Measurements from ENCODE around the gene CGN.

CGN gene

DNA sequence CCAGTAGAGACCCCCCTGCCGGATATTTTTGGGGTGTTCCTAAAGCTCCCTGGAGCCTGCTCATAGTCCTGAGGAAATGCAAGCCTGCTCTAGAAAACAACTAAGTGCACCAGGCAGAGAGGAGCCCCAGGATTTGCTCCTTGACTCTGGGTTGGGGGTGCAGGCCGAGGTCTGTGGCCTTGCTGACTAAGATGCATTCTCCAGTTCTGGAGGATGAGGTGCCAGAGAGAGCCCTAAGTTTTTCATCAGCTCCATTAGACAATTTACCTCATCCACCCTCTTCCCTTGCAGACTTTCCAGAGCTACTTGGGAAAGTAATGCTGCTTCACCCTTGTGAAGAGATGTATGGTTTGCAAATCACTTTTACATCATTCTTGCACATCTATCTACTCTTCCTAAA is 38.0 kb downstream of the CGN start:
- no peak for DNase-seq

DNA sequence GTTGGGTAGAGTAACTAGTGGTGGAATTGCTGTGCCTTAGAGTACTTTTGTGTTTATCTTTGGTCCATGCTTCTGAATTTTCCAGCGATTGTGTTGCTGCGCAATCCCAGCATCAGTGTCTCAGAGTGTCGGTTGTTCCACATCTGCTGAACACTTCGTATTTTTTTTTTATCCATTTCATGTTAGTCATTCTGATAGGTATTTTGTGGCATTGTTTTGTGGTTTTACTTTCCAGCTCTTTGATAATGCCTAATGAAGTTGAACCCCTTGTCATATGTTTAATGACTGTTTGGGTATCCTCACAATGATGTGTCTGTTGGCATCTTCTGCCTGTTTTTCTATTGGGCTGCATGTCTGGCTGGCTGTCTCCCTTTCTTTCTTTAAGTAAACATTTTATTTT is 42.5 kb downstream of the CGN start:
- no peak for DNase-seq

DNA sequence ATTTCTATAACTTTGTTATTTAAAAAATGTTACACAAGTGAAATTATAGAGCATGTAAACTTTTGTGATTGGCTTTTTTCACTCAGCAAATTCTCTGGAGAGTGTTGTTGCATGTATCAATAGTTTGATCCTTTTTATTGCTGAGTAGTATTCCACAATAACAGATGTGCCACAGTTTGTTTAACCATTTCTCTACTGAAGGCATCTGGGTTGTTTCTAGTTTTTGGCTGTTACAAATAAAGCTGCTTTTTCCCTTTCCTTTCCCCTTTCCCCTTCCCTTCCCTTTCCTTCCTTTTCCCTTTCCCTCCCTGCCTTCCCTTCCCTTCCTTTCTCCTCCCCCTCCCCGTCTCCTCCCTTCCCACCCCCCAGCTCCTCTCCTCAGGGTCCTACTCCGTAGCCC is 44.9 kb downstream of the CGN start:
- DNase-seq, result no peak

DNA sequence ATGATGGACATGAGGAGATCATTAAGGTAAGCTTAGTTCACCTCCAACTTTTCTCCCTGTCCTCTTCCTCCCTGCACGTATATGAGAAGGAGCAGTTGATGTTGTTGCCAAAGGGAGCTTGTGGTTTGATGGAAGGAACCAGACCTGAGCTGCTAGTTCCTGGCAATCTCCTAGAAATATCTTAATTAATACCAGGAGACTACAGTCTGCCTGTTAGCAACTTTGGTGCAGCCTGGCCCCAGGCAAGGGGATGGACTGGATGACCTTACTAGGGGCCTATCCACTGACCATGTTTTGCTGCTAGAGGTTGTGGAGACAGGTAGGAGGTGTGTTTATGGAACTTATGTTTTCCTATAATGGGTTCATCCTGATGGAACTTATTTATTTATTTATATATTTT is 51.5 kb downstream of the CGN start:
- no peak for DNase-seq

DNA sequence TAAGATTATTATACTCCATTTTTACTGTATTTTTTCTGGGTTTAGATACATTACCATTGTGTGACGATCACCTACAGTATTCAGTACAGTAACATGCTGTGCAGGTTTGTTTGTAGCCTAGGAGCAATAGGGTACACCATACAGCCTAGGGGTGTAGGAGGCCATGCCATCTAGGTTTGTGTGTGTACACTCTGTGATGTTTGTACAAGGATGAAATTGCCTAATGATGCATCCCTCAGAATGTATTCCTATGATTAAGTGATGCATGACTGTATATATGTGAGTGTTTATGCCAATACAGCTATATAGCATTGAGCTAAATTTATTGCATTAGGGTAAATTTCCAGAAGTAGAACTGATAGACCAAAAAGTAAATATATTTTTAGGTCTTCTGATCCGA is 52.2 kb downstream of the CGN start:
- DNase-seq, result no peak

DNA sequence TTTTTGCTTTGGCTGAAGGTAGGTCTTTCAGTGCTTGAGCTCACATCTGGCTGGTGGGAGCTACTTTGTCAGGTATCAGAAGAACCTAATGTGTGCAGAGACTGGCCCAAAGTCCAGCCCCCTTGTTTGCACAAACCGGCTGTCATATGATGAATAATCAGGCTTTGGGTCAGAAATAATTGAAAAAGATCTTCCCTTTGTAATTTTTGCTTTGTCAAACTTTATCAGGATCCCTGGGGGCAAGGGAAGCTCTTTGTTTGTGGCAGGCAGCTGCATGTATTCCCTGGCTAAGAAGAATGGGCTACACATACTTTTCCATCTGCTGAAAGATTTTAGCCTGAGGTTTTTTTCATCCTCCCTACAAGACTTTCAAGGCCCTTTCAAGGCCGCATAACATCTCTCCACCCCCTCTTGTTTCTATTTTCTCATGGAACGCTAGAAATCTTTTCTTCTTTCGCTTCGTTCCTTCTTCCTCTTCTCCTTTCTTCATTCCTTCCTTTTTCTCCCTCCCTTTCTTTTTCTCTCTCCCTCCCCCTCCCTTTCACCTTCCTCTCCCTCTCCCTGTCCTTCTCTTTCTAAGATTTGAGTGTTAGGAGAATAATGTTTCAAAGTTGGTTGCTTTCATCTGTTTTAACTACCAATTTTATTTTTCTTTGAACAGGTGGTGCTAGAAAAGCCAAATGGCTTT is 54.5 kb downstream of the CGN start:
- DNase-seq, result no peak

DNA sequence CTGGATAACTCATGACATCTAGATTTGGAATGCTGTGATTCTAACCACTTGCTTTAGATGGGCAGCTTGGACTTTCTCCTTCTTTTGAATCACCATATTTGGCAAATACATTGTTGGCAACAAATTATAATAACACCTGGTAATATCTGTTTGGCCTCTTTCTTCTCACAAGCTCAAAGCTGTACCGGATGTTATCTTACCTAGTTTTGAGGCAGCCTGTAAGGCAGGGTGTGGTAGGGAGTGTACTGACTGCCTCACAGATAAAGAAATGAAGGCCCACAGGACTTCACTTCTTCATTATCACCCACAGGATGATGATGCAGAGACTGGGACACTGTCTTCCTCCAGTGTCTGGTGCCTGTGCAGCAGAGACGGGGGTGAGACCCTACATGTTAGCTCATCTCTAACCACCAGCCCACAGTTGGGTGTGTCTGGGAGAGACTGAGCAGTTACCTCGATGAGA is 57.5 kb downstream of the CGN start:
- no peak for DNase-seq

DNA sequence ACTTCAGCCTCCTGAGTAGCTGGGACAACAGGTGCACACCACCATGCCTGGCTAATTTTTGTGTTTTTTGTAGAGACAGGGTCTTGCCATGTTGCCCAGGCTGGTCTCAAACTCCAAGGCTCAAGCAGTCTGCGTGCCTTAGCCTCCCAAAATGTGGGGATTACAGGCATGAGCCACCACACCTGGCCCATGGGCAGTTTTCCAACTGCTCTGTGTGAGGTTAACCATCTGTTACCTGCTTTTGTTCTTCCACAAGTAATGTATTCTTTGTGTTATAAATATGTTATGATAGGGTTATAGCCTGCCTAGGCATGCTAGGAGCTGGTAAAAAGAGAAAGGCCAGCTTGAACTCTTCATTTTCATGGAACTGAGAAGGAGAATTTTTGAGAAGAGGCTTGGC is 59.6 kb downstream of the CGN start:
- DNase-seq, result no peak

DNA sequence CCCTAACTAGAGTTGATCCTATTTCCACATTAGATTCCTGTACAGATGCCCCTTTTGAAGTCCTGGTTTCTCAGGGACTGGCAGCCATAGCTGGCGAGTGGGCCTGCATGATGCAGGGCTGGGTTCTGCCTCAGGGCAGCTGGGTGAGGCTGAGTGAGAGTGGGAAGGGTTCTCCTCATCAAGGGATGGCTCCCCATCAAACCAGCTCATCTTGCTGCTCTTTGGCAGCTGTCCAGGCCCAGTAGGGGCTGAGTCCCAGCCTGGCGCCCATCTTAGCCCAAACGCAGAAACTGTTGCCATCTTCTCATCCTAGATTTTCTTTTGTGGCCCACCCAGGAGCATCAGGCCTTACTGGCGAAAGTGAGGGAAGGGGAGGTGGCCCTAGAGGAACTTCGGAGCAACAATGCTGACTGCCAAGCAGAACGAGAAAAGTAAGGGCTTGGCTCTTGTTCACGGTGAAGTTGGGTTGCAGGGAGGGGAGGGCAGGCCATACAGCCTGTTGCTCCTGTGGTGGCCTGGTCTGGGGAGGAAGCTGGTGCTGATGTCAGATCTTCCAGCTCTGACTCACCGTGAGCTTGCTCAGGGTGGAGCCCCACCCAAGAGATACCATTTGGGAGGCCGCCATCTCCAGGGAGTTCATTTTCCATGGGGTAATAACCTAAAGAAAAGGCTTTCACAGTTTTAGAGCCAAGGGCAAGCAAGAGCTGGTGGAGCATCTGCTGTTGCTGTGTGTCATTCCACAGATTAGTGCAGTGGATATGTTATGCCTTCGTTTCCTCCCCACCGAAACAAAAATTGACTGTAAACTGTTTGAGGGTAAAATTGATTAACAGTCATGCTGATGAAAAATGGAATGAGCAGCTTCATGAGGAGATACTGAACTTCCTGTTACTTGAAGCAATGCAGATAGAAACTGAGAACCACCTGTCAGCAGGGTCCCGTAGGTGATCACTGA is 63.7 kb downstream of the CGN start:
- DNase-seq, result no peak

DNA sequence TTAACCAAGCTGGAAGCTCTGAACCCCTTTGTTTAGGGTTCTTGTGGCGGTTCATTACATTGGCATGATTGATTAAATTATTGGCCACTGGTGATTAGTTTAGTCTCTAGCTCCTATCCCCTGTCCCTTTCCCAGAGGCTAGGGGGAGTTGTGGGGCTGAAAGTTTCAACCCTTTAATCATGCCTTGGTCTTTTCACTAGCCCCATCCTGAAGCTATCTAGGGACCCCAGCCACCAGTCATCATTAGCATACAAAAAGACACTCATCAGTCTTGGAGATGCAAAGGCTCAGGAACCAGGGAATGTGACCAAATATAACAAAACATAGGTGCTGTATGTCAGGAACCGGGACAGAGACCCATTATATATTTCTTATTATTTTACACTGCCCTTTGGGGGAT is 66.0 kb downstream of the CGN start:
- DNase-seq, result no peak

DNA sequence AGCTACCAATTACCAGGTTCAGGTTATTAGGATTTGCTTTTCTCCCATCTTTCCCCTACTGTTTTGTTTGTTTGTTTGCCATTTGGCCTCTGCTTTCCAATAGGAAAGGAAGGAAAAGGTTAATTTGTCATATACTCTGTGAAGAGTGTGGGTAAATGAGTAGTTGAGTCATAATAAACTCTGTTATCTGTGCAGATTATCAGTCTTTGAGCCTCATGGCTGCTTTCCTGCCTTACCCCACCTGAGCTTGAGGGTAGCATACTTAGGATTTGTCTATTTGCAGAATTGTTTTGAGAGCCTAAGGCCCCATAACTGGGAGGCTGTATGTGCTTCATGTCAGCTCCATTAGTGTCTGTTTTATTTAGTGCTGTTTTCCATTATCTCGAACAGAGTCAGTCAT is 67.8 kb downstream of the CGN start:
- no peak for DNase-seq

DNA sequence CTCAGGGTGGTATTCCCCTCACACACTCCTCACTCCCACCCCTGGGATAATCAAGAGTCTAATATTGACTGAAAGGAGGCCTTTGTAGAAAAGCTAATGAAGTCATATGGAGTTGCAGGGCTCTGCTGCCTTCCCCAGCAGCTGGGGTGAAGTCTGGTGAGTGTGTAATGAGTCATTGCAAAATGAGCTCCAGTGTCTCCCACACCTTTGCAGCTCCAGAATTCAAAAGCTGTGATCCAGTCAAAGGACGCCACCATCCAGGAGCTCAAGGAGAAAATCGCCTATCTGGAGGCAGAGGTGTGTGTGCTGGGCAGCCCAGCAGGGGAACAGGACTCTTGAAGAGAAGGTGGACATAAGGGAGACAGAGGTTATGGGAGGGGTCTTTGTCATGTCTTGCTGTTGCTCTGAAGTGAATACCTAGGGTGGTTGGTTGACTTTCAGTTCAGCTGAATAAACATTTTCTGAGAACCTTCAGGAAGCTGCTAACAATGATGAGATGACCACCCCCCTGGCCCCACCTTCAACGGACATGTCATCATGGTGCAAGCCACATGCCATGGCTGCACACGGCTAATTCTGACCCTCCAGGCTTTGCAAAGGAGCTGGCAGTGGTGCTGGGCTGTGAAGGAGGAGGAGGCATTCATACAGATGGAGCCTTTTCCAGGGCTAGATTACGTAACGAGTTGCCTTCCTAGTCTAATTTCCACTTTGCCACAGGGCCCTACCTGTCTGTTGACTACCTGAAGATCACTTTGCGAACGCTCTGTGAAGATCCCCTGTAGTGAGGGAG is 68.4 kb downstream of the CGN start:
- DNase-seq, result no peak

DNA sequence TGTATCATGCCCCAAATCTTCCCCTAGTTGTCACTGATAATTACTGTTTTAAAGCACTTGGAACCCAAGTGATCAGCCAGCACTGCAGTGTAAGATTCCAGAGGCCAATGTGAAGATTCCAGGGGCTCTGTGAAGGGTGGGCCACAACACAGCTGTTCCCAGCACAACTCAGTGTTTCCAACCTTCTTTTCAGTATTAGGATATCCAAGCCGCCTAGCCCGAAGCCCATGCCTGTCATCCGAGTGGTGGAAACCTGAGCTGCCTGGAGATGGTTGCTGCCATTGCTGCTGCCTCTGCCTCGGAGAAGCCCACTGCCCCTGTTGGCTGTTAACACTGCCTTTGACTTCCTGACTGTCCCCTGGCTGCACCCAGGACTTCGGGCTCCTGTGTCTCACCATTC is 70.3 kb downstream of the CGN start:
- DNase-seq, result no peak

DNA sequence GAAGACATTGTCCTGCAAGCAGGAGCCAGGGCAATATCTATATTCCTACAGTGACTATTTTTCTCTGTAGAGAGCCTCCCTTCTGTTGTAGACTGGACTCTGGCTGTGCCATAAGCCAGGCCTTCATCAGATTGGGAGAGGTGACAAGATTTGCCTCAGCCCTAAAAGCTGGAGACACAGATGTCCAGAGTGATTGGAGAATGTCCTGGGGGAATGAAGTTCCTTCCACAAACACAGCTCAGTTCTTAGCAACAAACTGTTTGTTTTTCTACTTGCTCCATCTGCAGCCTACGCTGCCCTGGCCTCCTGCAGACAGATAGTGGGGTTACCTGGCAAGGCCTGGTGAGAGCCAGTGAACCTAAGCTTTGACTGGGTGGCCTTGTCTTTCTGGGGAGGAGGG is 70.7 kb downstream of the CGN start:
- DNase-seq, result no peak

DNA sequence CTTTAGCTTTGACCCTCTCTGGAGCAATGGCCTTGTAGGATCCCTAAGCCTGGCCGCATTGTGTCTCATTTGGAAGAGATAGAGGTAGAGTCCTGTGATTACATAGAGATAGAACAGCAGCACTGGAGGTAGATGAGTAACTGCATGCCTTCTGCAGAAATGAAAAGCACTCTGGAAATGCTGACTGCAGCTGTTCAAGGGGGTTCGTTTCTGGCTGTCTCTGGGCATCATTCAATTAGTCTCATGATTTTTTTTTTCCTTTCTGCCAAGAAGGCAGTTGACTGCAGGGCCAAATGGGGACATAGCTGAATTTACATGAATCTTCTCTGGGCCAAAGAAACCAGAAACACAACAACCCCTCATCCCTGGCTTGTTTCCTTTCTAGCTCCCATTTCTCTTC is 72.6 kb downstream of the CGN start:
- DNase-seq, result no peak

DNA sequence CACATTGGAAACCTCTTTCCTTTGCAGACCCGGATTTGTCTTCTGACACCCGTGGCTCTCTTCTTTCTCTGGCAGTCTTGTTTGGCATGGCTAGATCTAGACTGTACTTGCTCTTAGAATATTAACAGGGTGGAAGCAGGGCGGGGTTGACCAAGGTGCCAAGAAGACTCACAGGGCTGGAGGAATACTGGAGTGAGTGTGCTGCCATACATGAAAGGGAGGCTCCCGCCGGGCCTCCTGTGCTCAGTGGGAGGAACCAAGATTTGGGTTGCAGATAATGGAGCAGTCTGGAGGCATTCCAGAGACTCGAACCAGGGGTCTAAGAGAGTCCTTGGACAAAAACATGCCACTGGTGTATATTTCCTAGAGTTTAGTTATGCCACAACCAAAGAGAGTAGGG is 73.1 kb downstream of the CGN start:
- DNase-seq, result no peak

DNA sequence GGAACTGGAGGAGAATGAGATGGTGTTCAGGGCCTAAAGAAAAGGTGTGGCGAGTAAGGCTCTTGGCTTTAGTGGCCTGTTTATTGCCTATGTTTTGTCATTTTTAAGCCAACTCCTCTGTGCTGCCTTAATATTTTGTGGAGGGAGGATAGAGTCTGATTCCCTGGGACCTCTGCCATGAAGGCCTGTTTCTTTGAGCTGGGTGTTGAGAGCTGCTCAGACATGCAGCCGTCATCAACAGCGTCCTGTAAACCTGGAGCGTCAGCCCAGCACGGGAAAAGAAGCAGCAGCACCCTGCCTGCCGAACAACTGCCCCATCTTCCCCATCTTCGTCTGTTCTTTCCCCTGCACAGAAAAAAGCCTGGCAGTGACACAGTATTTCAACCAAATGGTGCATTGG is 73.6 kb downstream of the CGN start:
- no peak for DNase-seq

DNA sequence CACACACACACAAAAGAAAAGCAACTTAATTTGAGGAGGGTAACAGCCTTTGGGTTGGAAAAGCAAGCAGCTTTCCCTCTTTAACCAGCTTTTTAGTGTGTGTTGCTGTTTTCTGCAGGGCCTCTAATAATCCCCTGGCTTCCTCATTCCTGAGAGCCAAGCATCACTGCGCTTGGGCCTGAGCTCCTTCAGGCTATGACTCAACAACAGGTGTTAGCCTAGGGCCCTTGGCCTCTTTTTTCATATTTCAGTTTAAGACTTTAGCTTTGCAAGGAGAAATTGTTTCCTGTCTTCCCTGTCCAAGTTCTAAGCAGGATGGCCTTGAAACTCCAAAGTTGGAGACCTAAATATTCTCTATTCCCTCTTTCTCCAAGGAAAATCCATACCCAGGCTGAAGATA is 74.4 kb downstream of the CGN start:
- DNase-seq, result no peak

Data from stimulated activated CD4-positive, alpha-beta T cell treated with anti-CD3 and anti-CD28 coated beads, Interleukin-2, amount 100 ng/mL, for 48 hours (primary cell).